Thyroid gland (tissue), 4 donors: ENCODE data around the gene ACCSL.

Source experiments
- CTCF ChIP-seq, 6 experiments: fragments of 200-600 bp in 3 of 6; fragments of 450-650 bp in 3 of 6; sonication (generic) in 3 of 6; IDR thresholded peaks; one replicate each; pipeline ENCODE4 v1.5.1; 2016 to 2019; ENCODE audit warnings: antibody characterized with exemption in 6 of 6, mild to moderate bottlenecking in 2 of 6, inconsistent platforms in 1 of 6, moderate library complexity in 1 of 6
- POLR2A ChIP-seq, 2 donors: fragments of 450-650 bp; IDR thresholded peaks; one replicate each; pipeline ENCODE4 v1.6.1; 2017; ENCODE audit warnings: antibody characterized with exemption in 2 of 2, mild to moderate bottlenecking in 2 of 2, moderate library complexity in 1 of 2

GRCh38 chr11:44088871-44089270 is 41.1 kb downstream of the ACCSL start:
- TF ChIP-seq CTCF (IDR thresholded peaks at IDR 0.05) (no peak), POLR2A (IDR thresholded peaks at IDR 0.05) (no peak)
